ENCODE data around the gene ZNF512B. TPM values are rescaled to one million over a fixed set of nuclear protein-coding genes. Genes with fewer than 3 reads are reported as not detected.

The ZNF512B gene
- total and polyA plus RNA-seq, 7 donors, result 3.3 to 14.4 (median 10.0) TPM

DNA sequence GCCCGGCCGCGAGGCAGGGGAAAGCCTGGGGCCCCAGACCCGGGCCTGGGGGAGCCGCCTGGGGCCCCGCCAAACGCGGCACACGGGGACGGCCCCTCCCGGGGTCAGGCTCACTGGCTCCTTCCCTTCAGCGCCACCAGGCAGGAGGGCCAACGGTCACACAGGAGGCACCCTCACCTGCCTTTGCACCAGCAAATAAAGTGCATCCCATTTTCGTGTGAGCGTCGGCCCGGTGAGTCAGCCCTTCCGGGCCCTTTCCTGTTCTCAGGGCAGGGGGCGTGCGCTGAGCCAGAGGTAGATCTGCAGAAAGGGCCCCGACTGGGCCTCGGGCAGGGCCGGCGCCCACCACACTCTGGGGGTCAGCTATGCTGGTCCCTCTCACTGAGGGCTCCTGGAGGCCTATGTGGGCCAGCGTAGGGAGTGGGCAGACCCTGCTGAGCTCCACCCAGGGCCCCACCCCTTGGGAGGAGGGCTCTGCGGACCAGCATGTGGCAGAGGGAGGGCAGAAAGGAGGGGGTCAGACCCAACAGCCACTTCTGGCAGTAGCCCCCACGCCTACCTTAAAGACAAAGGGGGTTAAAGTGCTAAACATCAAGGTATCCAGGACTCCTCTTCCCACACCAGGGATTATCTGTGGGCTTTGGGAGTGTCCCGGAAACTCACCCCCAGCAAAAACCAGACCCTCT, 12.6 kb downstream of the ZNF512B start:
- ATAC-seq (peak; percentile 52 to 66 (median 58)), DNase-seq (peak; percentile 74 to 82)
- intact Hi-C loops (cut with DNase I), result no loop called here
- Histone ChIP-seq H3K9me3 (no peaks in the 10 kb centered on the region), H3K27me3 (ENCODE audit: insufficient read depth in 3 of 3, low read length in 2 of 3) (no peaks in the 10 kb centered on the region), H3K36me3 (ENCODE audit: insufficient read depth in 1 of 2, low read depth in 1 of 2) (peaks cover 0 to 26% of the 10 kb centered on the region in 2 donors), H3K27ac (peak overlapping the region; percentile 96), H3K4me1 (peaks cover 40% of the 10 kb centered on the region), H3K4me3 (peak overlapping the region; percentile 100)
- WGBS, 3 donors, result 3 to 4% (median 4%) methylated on average over 24 to 28 of the region's 28 CpGs
- TF ChIP-seq, protein P1, sequence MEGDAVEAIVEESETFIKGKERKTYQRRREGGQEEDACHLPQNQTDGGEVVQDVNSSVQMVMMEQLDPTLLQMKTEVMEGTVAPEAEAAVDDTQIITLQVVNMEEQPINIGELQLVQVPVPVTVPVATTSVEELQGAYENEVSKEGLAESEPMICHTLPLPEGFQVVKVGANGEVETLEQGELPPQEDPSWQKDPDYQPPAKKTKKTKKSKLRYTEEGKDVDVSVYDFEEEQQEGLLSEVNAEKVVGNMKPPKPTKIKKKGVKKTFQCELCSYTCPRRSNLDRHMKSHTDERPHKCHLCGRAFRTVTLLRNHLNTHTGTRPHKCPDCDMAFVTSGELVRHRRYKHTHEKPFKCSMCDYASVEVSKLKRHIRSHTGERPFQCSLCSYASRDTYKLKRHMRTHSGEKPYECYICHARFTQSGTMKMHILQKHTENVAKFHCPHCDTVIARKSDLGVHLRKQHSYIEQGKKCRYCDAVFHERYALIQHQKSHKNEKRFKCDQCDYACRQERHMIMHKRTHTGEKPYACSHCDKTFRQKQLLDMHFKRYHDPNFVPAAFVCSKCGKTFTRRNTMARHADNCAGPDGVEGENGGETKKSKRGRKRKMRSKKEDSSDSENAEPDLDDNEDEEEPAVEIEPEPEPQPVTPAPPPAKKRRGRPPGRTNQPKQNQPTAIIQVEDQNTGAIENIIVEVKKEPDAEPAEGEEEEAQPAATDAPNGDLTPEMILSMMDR (IDR thresholded peaks at IDR 0.05), result peak; percentile 13

DNA sequence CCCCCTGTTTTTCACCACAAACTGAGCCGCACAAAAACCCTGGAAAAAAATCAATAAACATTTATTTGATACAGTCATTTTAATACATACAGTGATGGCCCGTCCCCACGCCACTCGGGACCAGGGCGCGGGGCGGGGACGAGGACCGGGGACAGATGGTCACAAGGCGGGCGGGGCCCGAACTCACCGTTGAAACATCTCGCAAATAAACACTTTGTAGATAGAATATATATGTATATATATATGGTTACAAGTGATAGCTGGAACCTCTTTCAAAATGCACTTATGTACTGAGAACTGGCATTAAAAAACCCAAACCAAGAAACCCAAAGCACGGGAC, 13.1 kb downstream of the ZNF512B start:
- no peaks in the 10 kb centered on the region for H3K27me3 ChIP-seq (ENCODE audit: insufficient read depth in 3 of 3, low read length in 2 of 3)
- peak overlapping the region; percentile 100 for H3K4me3 ChIP-seq
- no peak for ATAC-seq
- no peaks in the 10 kb centered on the region for H3K9me3 ChIP-seq
- TF ChIP-seq, protein P1 (IDR thresholded peaks at IDR 0.05), result no peak
- intact Hi-C loops (cut with DNase I), result no loop called here
- WGBS, 3 donors, result 1% methylated on average over 15 of the region's 15 CpGs
- DNase-seq, result no peak
- H3K36me3 ChIP-seq (ENCODE audit: insufficient read depth in 1 of 2, low read depth in 1 of 2), result peaks cover 0 to 21% of the 10 kb centered on the region in 2 donors
- peaks cover 45% of the 10 kb centered on the region for H3K4me1 ChIP-seq
- H3K27ac ChIP-seq, result peak overlapping the region; percentile 96

DNA sequence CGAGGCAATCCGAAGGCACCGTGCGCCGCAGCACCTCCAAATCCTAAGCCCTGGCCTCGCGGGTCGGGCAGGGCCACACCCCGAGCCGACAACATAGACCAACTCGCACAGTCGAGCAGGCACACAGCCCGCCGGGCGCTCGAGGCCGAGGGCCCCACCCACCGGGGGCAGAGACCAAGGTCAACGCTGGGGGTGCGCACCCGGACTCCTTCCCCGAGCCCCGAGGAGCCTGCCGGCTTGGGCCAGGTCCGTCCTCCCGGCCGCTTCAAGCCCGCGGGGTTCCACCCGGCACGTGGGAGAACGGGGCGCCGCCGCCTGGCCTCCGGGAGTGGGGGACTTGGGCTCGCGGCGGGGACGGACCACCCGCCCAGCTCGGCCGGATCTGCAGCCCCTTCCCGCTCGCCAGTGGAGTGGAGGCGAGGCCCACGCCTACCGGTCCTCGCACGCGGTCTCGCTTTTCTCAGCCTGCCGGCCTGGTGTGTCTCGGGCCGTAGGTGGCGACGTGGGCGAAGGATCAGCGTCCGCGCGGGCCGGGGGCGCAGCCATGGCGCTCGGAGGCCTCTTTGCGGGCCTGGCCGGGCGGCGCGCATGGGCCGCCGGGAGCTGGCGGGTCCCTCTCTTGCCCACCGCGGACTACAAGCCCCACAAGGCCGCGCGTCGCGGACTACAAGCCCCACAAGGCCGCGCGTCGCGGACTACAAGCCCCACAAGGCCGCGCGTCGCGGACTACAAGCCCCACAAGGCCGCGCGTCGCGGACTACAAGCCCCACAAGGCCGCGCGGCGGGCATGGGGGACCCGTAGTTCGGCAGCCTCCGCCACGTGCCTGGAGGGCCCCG, 13.7 kb downstream of the ZNF512B start, which contains the start of gene UCKL1:
TSS of gene UCKL1 (minus strand) at position 590 of the 837 bp plus-strand sequence. CDS start at position 546, 44 bp downstream.
- intact Hi-C loops (cut with DNase I), result no loop called here
- 0% methylated on average over 64 to 105 of the region's 105 CpGs for WGBS, 3 donors
- TF ChIP-seq, protein P1 (IDR thresholded peaks at IDR 0.05), result no peak
- peak; percentile 79 to 84 (median 82) for ATAC-seq
- no peaks in the 10 kb centered on the region for H3K9me3 ChIP-seq
- H3K36me3 ChIP-seq (ENCODE audit: insufficient read depth in 1 of 2, low read depth in 1 of 2), result peaks cover 0 to 15% of the 10 kb centered on the region in 2 donors
- peak; percentile 95 to 97 for DNase-seq
- peak within 1 kb of the TSS; percentile 100 for H3K4me3 ChIP-seq
- H3K27me3 ChIP-seq (ENCODE audit: insufficient read depth in 3 of 3, low read length in 2 of 3), result no peaks in the 10 kb centered on the region
- peak within 1 kb of the TSS; percentile 96 for H3K27ac ChIP-seq
- peaks cover 51% of the 10 kb centered on the region for H3K4me1 ChIP-seq

DNA sequence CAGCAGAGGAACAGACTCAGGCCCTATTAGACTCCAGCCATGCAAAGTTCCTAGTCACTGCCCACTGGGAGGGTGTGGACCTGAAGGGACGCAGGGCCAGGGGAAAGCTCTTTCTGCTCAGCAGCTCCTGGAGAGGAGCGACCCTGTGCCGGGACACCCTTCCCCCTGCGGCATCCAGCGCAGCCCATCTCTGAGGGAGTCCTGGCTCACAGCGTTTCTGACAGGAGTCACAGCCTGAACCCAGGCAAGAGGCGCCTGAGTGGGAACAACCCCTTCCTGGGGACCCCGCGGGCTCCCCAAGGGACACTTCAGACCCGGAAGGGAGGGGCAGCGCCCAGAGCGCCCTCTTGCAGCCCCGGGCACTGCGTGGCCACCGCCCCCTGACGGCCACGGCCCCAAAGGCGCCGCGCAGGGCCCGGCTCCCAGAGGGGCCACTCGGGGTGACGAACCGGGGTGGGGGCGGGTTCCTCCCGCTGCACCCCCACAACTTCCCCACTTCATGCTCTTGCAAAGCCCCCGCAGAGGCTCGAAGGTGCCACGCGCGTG, 14.4 kb downstream of the ZNF512B start:
- H3K27ac ChIP-seq, result peak overlapping the region; percentile 96
- ATAC-seq (peak; percentile 19 to 45 (median 32)), DNase-seq (peak in 1 of 2 donors; percentile 50)
- TF ChIP-seq, protein P1 (IDR thresholded peaks at IDR 0.05), result peak; percentile 31
- peaks cover 0 to 13% of the 10 kb centered on the region in 2 donors for H3K36me3 ChIP-seq (ENCODE audit: insufficient read depth in 1 of 2, low read depth in 1 of 2)
- intact Hi-C loops (cut with DNase I), result no loop called here
- H3K4me3 ChIP-seq, result peak overlapping the region; percentile 100
- WGBS, 3 donors, result 0 to 3% (median 2%) methylated on average over 18 to 31 of the region's 31 CpGs
- H3K4me1 ChIP-seq, result peaks cover 58% of the 10 kb centered on the region
- H3K9me3 ChIP-seq, result no peaks in the 10 kb centered on the region
- no peaks in the 10 kb centered on the region for H3K27me3 ChIP-seq (ENCODE audit: insufficient read depth in 3 of 3, low read length in 2 of 3)
